PFSK-1 (cell line): ENCODE results near the gene SCRN2.

Source experiments
- FOXP2 ChIP-seq: optimal IDR thresholded peaks from 2 replicates; pipeline ENCODE3; 2011; ENCODE audit warnings: borderline replicate concordance, control low read depth, inconsistent platforms; ENCODE audit not compliant: insufficient read depth; ENCODE audit errors: extremely low read length, extremely low read depth
- POLR2AphosphoS5 ChIP-seq: IDR thresholded peaks from 2 replicates; pipeline ENCODE4 v1.6.1; 2012; ENCODE audit warnings: low read depth, mild to moderate bottlenecking, control low read depth, low read length, moderate library complexity
- REST ChIP-seq, 2 experiments: IDR thresholded peaks; 2 replicates each; pipeline versions ENCODE4 v1.6.1 to v1.8.0; 2011 to 2012; ENCODE audit warnings: low read depth in 2 of 2, low read length in 2 of 2, control low read depth in 1 of 2, inconsistent platforms in 1 of 2, mild to moderate bottlenecking in 1 of 2, moderate library complexity in 1 of 2; ENCODE audit not compliant: insufficient read depth in 1 of 2
- SIN3A ChIP-seq: IDR thresholded peaks from 2 replicates; pipeline ENCODE4 v1.6.1; 2012; ENCODE audit warnings: mild to moderate bottlenecking, low read length, moderate library complexity, borderline replicate concordance; ENCODE audit not compliant: insufficient read depth
- TAF1 ChIP-seq: IDR thresholded peaks from 2 replicates; pipeline ENCODE4 v1.6.1; 2012; ENCODE audit warnings: low read length, control low read depth, borderline replicate concordance; ENCODE audit not compliant: insufficient read depth

Gene SCRN2

DNA sequence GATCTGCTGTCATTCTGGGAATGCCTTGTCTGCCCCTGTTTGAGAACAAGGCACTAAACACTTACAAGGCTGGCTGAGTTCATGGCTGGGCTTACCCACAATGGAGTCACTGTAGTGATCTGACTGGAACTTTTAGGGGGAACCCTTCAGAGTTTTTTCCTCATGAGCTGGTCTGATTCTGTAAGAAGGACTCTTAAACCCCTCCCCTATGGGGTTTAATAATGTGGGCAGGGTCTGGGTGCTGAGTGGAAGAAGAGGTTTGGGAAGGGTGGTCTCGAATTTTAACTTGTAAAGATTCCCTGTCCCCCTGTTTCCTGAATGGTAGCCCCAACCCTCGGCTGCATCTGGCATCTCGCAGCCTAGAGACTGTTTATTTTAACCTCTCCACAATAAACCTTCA, 50.0 kb downstream of the SCRN2 start:
- TF ChIP-seq REST (IDR thresholded peaks at IDR 0.05; ENCODE audit: insufficient read depth in 1 of 2, low read depth in 2 of 2, low read length in 2 of 2) (no peak), POLR2AphosphoS5 (no peak), FOXP2 (no peak), TAF1 (no peak), SIN3A (no peak)

- TF ChIP-seq POLR2AphosphoS5 (no peak), TAF1 (no peak), FOXP2 (no peak), SIN3A (no peak), REST (IDR thresholded peaks at IDR 0.05; ENCODE audit: insufficient read depth in 1 of 2, low read depth in 2 of 2, low read length in 2 of 2) (no peak)
Measured at GRCh38 chr17:47789611-47790561, 51.2 kb downstream of the SCRN2 start.
